ENCODE results near the gene BRINP3. TPM values are rescaled to one million over a fixed set of nuclear protein-coding genes. Genes with fewer than 3 reads are reported as not detected.

Gene BRINP3
- total and polyA plus RNA-seq, 2 experiments from 2014 or later, result not detected

DNA sequence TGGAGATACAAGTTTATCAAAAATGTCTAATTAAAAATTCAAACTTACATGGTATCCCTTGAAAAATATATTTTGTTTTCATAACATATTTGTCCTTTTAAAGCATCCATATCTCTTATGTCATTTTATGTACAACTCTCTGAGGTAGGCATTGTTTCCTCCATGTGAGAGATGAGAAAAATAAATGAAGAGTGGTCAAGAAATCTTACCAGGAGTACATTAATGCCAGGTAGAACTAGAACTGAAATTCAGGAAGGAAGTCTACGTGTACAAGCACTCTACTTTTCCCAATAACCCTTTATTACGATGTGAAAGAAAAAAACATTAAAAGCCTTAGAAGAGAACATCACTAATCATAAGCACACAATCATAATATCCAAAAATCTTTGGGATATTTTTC, 5.6 kb downstream of the BRINP3 start:
- peaks cover 39% of the 10 kb centered on the region for H3K27me3 ChIP-seq (ENCODE audit: insufficient read depth)
- no peak overlapping the region for H3K4me3 ChIP-seq
- TF ChIP-seq ETS1 (IDR thresholded peaks at IDR 0.05), result no peak
- no peak for TF ChIP-seq ZNF331 (CRISPR knock-in tag; IDR thresholded peaks at IDR 0.05; ENCODE audit: low read depth)
- no peak for TF ChIP-seq POLR2AphosphoS5 (IDR thresholded peaks at IDR 0.05; ENCODE audit: low read depth)
- no peak for TF ChIP-seq JUNB (IDR thresholded peaks at IDR 0.05; ENCODE audit: unreplicated experiment)
- no peak for TF ChIP-seq REST (IDR thresholded peaks at IDR 0.05; ENCODE audit: unreplicated experiment)
- TF ChIP-seq STAT1 (IDR thresholded peaks at IDR 0.05; ENCODE audit: unreplicated experiment), result no peak
- no peak for TF ChIP-seq CREB1 (CRISPR knock-in tag; IDR thresholded peaks at IDR 0.05; ENCODE audit: low read depth)
- TF ChIP-seq EZH2 (IDR thresholded peaks at IDR 0.05; ENCODE audit: low read depth, unreplicated experiment), result no peak
- no peak for TF ChIP-seq CTCF (conservative IDR thresholded peaks at IDR 0.05; ENCODE audit: low read depth in 2 of 2)
- TF ChIP-seq NANOG (IDR thresholded peaks at IDR 0.05; ENCODE audit: borderline replicate concordance), result no peak
- TF ChIP-seq ZNF462 (CRISPR knock-in tag; IDR thresholded peaks at IDR 0.05), result no peak
- no peak for TF ChIP-seq ZNF114 (CRISPR knock-in tag; IDR thresholded peaks at IDR 0.05)
- no peak for TF ChIP-seq EZH2phosphoT487 (IDR thresholded peaks at IDR 0.05; ENCODE audit: unreplicated experiment)
- no peak for ATAC-seq
- H3K79me2 ChIP-seq (replicated peaks; ENCODE audit: insufficient read depth), result no peaks in the 10 kb centered on the region
- Mint-ChIP-seq H3K4me1 (peaks cover 24% of the 10 kb centered on the region), H3K27me3 (ENCODE audit: insufficient read depth, low read depth, poor library complexity) (peaks cover 27% of the 10 kb centered on the region), H3K36me3 (ENCODE audit: low read depth) (no peaks in the 10 kb centered on the region), H3K27ac (no peak overlapping the region), H3K4me3 (no peak overlapping the region), H3K9me3 (no peaks in the 10 kb centered on the region)
- no peak overlapping the region for H3K4me2 ChIP-seq
- no peaks in the 10 kb centered on the region for H4K20me1 ChIP-seq (replicated peaks; ENCODE audit: insufficient read depth)
- H3K36me3 ChIP-seq (ENCODE audit: insufficient read depth), result no peaks in the 10 kb centered on the region
- no peaks in the 10 kb centered on the region for H3K9me2 ChIP-seq (ENCODE audit: insufficient read depth)
- H3K27ac ChIP-seq (ENCODE audit: low read depth), result no peak overlapping the region
- peaks cover 16% of the 10 kb centered on the region for H3K4me1 ChIP-seq (ENCODE audit: insufficient read depth)
- H3F3A ChIP-seq (replicated peaks; ENCODE audit: low read depth), result no peaks in the 10 kb centered on the region
- H2AFZ ChIP-seq, result no peak overlapping the region
- no peak for DNase-seq (ENCODE audit: low spot score)
